Activated CD8-positive, alpha-beta memory T cell treated with anti-CD3 and anti-CD28 coated beads for 4 hours (primary cell): ENCODE data around the gene TRPV2.

Experiments used
- DNase-seq, 2 donors: peaks; one replicate each; pipeline ENCODE4 v3.0.0-alpha.2; 2020; ENCODE audit warnings: low read depth in 2 of 2

TRPV2 gene

GRCh38 chr17:16474012-16474725, 58.8 kb downstream of the TRPV2 start:
- DNase-seq: no peak

- no peak for DNase-seq
These were observed 59.9 kb downstream of the TRPV2 start for GRCh38 chr17:16475179-16475704.

GRCh38 chr17:16477255-16477654, 61.9 kb downstream of the TRPV2 start:
- DNase-seq: no peak

- no peak for DNase-seq
These were observed 62.3 kb downstream of the TRPV2 start for GRCh38 chr17:16477666-16478065.

GRCh38 chr17:16478649-16479048, 63.3 kb downstream of the TRPV2 start:
- no peak for DNase-seq

- DNase-seq: no peak
These were observed 63.9 kb downstream of the TRPV2 start for GRCh38 chr17:16479264-16479663.

GRCh38 chr17:16480995-16481394, 65.6 kb downstream of the TRPV2 start:
- DNase-seq: no peak

- DNase-seq: no peak
These were observed 66.9 kb downstream of the TRPV2 start for GRCh38 chr17:16482253-16482652.

GRCh38 chr17:16483021-16483645, 67.8 kb downstream of the TRPV2 start:
- DNase-seq: no peak

GRCh38 chr17:16484445-16485175, 69.2 kb downstream of the TRPV2 start:
- no peak for DNase-seq
